Effector CD4-positive, alpha-beta T cell (primary cell): ENCODE results near the gene RBMS2.
"Not testable (repeated sequence)": the region's sequence is repeated elsewhere in the genome, so short reads cannot be mapped to it uniquely, and the experiment has no call there.

ENCODE experiments used
- DNase-seq: peaks from one replicate; pipeline ENCODE4 v3.0.0-alpha.2; 2020

The RBMS2 gene

DNA sequence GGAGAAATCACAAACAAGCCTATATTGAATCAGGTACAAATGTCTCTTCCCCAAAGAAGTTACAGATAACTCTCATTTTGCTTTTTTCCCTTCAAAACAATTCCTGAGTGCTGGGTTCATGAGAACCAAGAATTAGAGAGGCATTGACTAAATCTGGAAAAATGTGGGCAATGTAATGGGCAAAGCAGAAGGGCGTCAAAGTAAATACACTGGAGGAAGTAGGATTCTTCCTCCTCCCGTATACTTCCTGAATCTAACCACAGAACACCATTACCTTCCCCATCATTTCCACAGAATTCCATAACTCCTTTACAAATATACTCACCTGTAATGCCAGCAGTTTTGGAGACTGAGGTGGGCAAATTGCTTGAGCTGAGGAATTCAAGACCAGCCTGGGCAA lies 3.0 kb upstream of the RBMS2 start:
- DNase-seq: no peak

DNA sequence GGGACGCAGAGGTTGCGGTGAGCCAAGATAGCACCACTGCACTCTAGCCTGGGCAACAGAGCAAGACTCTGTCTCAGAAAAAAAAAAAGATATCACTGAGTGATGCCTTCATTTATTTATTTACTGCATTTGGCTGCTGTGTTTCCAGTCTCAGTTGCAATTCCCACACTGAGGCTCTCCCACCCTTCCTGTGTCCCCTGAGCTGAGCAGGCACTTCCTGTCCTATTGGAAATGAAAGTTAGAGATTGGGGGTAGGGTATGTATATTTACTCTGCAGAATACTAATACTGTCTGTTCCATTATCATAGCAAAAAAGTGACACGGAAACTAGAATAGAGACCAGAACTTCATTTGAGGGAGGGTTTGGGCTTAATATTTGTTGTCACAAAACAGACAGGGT lies 1.6 kb upstream of the RBMS2 start:
- no peak for DNase-seq

DNA sequence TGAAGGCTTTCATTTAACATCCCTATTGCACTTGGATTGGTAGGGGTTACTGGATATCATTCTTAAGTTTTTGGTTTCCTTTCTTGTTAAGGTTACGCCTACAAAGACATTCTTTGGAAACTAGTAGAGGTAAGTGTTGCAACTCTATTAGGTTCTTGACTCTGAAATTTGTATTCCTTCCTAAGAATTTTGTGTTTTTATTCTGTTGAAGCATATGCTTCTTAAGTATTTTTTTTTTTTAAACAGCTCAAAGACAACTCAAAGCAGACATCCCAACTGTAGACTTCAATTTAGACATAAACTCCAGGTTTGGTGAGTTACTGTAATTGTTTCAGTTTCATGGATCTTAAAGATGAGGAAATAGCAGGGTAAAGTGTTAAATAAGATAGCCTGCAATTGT lies 1.1 kb upstream of the RBMS2 start:
- no peak for DNase-seq

DNA sequence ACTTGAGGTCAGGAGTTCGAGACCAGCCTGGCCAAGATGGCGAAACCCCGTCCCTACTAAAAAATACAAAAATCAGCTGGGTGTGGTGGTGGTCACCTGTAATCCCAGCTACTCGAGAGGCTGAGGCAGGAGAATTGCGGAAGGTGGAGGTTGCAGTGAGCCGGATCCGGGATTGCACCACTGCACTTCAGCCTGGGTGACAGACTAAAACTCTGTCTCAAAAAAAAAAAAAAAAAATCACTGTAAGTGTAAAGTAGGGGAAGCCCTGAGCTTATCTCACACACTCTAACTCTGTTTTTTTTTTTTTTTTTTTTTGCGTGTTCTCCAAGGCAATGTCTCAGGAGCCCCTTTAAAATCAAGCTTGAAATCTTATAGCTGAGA lies 421 bp upstream of the RBMS2 start:
- no peak for DNase-seq

DNA sequence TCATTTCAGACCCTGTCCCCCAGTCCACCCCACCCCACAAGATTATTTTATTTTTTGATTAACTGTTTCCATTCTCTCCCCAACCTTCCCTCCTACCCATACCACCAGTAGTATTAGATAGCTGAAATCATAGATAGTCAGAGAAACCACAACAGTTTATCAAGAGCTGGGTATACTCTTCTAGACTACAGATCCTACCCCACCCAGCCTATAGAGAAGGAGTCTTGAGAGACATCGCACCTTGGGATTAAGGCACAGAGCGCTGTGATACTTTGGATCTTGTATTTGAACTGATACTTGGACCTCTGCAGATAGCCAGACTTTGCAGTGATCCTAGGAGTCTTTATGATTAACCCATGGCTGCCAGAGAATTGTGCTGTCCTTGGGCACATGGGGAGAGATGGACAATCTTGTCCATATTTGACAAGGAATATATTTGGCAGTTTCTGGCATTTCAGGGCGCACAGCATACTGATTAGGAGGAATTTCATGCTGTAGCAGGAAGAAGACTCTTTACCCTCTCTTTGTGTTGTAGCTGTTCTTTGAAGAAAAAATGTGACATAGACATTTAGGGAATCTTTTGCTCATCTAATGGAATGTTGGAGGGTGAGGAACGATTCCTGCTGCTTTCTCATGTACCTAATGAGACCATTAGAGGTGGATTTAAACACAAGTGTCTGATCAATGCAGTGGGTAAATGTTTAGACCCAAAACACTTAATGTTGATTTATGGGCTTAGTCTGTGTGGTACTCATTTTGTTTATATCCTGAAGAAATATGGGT lies 982 bp downstream of the RBMS2 start:
- no peak for DNase-seq

DNA sequence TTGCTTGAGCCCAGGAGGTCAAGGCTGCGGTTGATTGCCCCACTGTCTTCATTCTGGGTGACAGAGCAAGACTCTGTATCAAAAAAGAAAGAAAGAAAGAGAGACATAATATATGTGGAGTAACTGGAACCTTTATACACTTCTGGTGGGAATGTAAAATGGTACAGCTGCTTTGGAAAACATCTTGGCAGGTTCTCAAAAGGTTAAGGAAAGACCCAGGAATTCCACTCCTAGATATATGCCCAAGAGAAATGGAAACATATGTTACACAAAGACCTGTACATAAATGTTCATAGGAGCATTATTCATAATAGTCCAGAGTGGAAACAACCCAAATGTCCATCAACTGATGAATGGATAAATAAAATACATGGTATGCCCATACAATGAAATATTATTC lies 7.2 kb downstream of the RBMS2 start:
- no peak for DNase-seq

DNA sequence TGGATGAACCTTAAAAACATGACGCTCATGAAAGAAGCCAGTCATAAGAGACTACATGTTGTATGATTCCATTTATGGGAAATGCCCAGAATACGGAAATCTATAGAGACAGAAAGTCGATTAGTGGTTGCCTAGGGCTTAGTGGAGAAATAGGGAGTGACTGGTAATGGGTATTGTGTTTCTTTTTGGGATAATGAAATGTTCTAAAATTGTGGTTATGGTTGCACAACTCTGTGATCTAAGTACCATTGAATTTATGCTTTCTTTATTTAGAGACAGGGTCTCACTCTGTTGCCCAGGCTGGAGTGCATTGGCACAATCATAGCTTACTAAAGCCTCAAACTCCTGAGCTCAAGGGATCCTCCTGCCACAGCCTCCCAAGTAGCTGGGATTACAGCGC lies 8.0 kb downstream of the RBMS2 start:
- no peak for DNase-seq

DNA sequence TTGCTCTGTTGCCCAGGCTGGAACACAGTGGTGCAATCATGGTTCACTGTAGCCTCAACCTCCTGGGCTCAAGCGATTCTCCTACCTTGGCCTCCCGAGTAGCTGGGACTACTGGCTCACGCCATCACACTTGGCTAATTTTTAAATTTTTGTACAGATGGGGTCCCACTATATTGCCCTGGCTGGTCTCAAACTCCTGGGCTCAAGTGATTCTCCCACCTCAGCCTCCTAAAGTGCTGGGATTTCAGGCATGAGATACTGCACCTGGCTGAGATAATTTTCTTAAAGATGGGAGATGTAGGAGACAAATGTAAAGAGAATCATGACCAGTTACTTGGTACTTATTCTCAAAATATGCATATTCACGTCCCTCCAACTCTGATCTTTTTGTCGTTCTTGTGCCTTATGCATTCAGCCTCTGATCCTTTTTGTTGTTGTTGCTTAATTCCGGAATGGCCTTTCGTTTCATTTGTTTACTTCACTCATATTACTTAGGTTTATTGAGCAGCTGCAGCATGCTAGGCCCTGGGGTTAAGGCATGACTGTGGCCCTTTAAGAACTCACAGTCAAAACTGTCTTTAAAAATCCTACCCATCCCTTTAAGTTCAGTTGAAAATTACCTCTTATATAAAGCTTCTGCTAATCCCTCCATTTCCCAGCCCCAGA lies 8.9 kb downstream of the RBMS2 start:
- no peak for DNase-seq

DNA sequence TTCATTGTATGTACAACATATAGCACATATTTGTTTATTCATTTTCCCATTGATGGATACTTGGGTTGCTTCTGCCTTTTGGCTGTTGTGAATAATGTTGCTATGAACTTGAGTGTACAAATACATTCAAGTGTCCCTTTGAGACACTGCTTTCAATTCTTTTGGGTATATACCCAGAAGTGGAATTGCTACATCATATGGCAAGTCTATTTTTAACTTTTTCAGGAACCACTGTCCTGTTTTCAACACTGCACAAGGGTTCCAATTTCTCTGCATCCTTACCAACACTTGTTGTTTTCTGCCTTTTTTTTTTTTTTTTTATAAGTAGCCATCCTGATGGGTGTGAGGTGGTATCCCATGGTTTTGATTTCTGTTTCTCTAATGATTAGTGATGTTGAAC lies 15.9 kb downstream of the RBMS2 start:
- no peak for DNase-seq

DNA sequence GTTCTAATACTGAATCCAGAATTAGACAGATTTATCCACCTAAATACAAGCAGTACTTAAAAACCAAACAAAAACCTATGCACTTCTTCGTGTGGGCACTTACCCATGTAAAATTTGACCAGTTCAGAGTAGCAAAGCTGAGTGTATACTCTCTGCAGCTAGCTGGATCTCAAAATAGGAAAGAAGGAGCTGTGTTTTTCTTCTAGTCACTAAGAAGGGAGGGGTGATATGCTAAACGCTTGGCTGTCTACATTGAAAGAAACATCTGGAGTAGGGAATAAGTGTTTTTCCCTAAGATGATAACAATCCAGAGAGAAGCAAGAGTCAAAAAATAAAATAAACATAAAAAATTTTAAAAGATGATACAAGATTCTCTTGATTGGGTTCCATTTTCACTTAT lies 20.0 kb downstream of the RBMS2 start:
- no peak for DNase-seq

DNA sequence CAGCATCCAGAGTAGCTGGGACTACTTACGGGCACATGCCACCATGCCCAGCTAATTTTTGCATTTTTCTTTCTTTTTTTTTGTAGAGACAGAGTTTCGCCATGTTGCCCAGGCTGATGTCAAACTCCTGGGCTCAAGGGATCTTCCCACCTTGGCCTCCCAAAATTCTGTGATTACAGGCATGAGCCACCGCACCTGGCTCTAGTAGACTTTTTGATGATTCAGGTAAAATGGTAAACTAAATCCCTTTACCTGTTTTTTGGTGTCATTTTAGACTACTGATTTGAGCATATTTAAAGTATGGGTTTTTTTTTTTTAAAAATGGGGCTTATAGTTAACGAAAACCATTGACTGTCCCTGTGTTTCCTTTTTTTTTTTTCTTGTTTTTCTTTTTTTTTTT lies 20.5 kb downstream of the RBMS2 start:
- no peak for DNase-seq

DNA sequence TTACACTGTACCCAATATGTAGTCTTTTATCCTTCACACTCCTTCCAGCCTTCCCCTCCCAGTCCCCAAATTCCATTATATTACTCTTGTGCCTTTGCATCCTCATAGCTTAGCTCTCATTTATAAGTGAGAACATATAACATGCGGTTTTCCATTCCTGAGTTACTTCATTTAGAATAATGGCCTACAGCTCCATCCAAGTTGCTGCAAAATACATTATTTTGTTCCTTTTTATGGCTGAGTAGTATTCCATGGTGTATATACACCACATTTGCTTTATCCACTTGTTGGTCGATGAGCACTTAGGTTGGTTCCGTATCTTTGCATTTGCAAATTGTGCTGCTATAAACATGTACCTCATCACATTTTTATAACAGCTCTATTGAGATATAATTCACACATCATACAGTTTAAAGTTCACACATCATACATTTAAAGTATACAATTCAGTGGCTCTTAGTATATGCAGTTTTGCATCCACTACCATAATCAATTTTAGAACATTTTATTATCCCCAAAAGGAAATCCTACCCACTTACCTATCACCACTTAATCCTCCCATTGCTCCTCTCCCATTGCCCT lies 23.5 kb downstream of the RBMS2 start:
- DNase-seq: no peak

DNA sequence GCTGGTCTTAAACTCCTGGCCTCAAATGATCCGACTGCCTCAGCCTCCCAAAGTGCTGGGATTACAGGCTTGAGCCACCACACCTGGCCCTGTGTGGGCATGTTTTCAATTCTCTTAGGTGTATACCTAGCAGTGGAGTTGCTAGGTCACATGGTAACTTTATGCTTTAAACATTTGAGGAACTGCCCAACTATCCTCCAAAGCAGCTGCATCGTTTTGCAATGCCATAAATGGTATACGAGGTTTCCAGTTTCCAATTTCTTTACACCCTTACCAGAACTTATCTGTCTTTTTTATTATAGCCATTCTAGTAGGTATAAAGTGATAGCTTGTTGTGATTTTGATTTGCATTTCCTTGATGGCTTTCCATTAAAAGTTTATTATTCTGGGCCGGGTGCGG lies 25.1 kb downstream of the RBMS2 start:
- DNase-seq: no peak

DNA sequence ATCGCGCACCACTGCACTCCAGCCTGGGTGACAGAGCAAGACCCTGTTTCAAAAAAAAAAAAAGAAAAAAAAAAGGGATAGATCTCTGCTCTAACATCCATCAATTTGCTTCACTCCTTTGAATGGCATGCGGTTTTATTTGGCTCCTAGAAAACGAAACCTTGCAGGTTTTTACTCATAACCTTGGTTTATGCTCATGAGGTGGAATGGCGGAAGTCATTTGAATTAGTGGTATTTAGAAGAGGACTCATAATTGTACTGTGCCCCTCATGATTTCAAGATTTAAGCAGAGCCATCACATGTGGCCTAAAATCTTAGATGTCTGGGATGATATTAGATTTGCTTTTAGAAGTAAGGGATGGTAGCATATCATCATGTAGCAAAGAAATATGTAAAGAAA lies 29.4 kb downstream of the RBMS2 start:
- no peak for DNase-seq

DNA sequence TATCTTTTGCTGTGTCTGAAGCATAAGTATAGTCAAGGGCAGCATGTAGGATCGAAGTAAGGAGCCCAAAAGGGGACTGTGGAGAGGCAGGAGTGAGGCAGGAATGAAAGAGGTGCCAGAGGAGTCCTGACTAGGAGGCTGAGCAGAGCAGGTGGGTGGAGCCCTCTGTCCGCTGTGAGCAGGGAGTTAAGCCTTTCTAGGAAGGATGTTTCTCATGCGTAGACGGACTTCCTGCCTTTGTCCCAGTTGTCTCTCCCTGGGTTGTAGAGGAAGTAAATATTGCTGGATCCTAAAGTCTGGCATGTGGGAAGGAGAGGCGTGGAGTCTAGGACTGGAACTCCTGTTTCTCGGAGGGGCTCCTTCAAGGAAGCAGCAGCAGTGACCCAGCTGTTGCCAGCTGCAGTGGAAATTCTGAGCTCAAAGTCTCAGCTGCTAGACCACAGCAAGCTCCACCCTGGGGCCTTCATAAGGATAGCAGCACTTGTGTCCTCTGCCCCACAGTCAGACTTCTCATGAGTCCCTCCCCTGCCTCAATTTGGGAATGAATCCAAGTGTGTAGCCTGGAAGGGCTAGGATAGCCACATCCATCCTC lies 44.0 kb downstream of the RBMS2 start:
- DNase-seq: no peak

DNA sequence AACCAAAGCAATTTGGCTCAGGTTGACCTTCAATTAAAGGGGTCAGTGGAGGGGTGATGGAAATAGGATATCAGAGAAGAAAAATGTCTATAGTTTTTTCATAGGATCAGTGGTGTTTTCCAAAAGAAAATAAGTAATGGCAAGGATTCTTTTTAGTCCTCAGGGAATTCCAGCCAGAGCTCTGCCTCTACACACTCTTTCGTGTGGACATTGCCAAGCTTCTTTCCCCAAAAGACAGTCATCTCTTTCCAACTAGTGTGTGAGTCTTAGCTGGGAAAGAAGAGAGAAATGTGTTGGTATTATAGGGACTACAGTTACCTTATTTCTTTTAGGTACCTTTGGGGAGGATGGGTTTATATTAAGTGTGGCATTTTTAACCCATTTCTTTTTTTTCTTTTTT lies 46.5 kb downstream of the RBMS2 start:
- no peak for DNase-seq

DNA sequence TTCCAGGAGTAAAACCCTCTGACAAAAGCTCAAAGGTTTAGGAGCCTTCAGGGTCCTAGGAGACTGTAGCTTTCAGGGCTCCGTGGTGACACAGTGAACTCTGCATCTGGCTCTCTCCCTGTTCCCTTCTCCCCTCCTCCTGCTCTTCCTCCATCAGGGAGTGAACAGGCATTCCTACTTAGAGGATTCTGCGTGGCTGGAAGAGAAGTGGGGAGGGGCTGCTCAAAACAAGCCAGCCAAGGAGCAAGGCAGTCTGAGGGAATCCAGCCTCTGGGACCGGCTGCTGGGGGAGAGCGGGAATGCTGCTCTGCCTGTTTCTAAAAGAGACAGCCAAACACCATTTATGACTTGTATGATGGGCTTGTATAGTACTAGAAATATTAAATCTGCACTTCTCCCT lies 49.5 kb downstream of the RBMS2 start:
- DNase-seq: no peak

DNA sequence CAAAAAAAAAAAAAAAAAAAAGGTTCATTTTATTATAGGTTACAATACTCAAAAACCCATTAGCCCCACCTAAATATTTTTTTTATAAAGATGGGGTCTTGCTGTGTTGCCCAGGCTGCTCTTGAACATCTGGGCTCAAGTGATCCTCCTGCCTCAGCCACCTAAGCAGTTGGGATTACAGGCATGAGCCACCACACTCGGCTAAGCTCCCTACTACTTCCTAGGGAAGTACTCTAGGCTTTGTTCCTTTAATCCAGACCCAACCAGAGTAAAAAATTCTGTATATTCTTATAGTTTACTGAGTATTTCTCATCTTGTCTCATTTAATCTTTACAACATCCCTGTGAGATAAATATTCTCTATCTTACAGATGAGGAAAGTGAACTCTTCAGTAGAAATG lies 50.7 kb downstream of the RBMS2 start:
- no peak for DNase-seq

DNA sequence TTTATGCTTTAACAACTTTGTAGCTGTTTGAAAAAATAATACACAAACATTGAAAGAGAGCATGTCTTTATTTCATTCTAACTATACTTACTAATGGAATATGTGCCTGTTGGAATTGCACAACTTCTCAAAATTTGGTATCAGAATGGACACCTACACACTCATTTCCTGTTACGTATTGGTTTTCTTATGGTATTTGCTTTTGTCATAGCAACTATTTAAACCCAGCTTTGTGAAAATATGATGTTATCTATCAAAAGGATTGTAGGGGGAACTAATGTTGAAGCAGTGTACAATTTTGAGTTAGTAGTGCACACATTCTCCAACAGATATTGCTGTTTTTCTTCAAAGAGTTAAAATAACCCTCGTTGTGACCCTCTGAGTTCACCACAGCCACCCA lies 52.6 kb downstream of the RBMS2 start:
- DNase-seq: no peak

DNA sequence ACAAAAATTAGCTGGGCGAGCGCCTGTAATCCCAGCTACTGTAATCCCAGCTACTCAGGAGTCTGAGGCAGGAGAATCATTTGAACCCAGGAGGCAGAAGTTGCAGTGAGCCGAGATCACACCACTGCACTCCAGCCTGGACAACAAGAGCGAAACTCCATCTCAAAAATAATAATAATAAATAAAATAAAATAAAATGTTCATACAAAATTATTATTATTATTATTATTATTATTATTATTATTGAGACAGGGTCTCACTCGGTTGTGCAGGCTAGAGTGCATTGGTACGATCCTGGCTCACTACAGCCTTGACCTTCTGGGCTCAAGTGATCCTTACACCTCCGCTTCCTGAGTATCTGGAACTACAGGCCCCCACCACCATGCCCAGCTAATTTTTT lies 55.6 kb downstream of the RBMS2 start:
- not testable (repeated sequence) for DNase-seq

DNA sequence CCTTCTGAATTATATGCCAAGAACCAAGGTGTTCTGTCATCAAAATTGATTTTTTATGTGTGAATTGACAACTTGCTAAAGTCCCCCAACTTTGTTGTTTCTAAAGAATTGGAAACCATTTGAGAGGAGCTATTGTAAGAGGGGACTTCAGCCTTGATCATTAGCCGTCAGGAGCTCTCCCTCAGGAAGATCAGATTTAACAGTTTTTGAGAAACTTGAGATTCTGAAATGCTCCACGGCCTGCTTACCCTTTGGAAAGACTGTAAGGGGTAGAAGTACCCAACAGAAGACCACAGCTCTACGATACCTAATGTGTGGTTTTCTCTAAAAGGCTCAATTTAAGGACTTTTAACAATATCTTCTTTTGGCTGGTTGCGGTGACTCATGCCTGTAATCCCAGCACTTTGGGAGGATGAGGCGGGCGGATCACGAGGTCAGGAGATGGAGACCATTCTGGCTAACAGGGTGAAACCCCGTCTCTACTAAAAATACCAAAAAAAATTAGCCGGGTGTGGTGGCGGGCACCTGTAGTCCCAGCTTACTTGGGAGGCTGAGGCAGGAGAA lies 57.4 kb downstream of the RBMS2 start:
- DNase-seq: no peak

DNA sequence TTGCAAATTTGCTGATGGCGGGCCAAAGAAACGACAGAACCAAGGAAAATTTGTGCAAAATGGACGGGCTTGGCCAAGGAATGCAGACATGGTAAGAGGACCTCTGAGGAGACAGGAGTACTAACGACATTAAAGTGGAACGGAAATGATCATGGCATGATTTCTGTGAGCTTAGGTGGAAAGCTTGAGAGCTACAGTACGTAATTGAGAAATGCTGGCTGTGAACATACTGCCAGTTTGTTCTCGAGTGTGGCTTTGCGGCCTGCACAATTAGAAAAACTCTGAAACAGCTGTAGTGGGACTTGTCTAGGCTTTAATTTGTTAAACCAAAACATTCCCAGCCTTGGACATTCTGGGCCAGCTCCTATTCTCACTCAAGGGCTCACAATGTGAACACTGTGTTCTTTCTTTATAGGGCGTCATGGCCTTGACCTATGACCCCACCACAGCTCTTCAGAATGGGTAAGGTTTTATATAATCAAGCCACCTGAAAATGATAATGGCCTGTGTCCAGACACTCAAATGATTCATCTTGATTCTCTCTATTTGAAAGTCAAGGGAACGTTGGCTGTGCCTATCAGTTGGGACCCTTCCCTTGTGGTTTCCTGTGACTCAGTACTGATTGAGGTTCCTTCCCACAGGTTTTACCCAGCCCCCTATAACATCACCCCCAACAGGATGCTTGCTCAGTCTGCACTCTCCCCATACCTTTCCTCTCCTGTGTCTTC lies 60.0 kb downstream of the RBMS2 start:
- no peak for DNase-seq

DNA sequence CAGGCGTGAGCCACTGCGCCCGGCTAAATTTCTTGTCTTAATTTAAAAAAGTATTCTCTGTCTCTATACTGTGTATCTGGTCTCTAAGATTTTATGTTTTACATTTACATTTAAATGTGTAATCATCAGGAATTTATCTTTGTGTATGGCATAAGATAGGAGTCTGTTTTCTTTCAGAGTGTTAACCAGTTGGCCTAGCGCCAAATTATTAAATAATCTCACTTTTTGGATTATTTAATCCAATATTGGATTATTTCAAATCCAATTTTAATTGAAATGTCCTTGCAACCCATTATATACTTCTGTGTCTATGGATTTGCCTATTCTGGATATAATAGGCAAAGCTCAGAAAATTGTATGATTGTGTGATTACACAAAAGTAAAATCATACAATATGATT lies 63.5 kb downstream of the RBMS2 start:
- no peak for DNase-seq
